Cortex of kidney (tissue), 1 donor: ENCODE results near the gene HDLBP.

Source experiments
- DNase-seq: peaks from one replicate; lab custom pipeline; 2025; lab: John Stamatoyannopoulos, UW

HDLBP gene

DNA sequence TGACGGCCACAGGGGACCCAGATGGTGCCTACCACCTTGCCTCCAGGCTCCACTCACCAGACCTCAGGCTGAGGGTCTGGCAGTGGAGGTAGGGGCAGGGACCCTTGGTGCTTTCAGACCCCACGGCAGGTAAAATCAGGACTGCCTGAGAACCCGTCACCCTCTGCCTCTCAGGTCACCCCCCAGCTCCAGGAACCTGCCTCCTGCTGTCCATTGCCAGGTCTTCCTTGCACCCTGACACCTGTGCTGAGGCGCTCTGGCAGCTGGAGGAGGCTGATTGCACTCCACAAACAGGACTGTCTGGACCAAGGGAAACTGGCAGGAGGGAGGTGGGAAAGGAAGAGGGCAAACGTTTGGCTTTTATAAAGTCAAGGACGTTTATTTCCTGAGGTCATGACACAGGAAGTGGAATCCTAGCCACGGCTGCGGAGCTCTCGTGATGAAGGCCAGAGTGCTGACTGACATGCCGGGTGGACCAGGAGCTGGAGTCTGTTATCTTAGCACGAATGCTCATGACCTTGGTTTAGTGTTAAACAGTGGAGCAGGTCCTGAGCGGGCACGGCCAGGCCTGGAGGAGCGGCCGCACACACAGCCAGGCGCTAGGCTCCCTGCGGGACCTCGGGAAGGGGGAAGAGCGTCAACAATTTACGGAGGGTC lies 86.5 kb downstream of the HDLBP start:
- DNase-seq = no peak

DNA sequence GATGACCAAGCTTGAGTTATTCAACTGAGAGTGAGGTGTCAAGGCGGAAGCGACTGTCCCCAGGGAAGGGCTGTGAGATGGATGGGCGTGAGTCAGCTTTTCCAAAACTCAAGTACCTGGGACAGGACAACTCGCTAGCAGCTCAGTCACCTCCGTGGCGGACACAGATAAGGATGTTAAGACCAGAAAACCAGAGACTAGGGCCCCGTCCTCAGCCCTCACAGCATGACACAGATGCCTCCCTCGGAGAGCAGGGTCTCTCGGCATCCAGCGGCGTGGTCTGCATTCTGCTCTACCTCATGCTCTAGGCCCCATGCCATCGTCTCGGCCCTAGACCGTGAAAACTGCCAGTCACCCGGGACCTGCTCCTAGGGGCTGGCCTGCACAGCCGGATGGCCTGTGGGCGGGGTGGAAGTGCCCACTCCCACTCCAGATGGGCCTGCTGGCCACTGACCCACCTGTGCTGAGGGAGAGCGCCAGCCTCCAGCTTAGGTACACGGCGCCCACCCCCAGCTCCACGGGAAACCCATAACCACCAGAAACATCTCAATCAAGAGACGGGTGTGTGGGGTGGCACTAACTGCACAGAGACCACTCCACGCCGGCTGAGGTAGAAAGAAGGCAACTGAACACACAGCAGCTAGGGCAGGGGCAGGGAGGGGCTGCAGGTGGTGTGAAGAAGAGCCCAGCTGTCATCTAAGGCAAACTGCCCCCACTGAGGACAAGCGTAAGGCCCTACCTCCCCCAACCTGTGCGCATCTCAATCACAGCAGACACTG lies 87.2 kb downstream of the HDLBP start:
- DNase-seq = no peak

DNA sequence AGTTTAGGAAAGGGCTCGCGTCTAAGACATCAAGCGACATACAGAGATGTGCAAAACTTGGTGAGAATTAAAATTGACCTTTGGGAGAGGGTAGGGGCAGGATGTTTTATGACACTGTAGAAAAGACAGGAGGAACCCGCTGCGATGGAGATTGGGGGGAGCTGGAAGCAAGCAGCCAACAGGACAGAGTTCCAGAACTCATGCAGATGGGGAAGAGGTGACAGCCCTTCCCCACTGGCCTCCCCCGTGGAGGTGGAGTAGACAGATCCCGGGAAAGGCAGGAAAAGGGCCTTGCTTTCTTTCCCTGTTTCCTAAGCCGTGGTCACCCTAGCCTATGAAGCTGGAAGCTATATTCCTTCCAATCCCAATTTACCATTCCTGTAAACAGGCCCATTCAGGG lies 87.9 kb downstream of the HDLBP start:
- DNase-seq = no peak

GRCh38 chr2:241226723-241227572 lies 88.5 kb downstream of the HDLBP start:
- no peak for DNase-seq

DNA sequence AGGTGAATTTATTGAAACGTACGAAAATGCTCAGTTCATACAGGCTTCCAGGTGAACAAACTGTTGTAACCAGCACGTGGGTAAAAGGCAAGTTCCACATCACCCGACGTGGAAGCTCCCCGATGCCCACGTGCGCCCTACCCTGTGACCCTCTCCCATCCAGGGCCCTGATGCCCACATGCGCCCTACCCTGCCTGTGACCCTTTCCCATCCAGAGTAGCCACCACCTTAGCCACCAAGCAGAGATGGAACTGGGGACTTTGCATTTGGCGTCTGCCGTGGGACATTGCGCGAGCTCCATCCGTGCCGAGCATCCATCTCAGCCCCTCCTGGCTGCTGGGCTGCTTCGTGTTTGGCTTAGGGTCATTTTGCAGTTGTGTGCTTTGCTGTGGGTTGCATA lies 89.5 kb downstream of the HDLBP start:
- no peak for DNase-seq

DNA sequence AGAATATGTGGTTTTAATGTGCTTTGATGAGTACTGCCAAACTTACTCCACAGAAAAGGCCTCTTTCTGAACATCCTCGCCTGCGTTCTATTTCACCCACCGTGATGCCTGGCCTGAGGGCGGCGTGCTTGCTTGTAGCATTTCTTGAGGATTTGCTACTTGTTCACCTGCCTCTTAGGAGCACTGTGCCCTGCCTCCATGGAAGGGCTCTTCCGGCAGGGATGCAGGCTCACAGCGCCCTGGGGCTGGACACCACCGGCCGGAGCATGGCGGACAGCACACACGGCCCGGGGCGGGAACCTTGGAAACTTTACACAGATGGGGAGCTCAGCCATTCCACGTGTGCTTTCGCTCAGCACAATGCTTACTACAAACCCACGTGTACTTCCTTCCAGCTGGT lies 89.9 kb downstream of the HDLBP start:
- no peak for DNase-seq

- DNase-seq = no peak
Measured at GRCh38 chr2:241224851-241225438, 90.5 kb downstream of the HDLBP start.

GRCh38 chr2:241224018-241224850 lies 91.2 kb downstream of the HDLBP start:
- DNase-seq = no peak

DNA sequence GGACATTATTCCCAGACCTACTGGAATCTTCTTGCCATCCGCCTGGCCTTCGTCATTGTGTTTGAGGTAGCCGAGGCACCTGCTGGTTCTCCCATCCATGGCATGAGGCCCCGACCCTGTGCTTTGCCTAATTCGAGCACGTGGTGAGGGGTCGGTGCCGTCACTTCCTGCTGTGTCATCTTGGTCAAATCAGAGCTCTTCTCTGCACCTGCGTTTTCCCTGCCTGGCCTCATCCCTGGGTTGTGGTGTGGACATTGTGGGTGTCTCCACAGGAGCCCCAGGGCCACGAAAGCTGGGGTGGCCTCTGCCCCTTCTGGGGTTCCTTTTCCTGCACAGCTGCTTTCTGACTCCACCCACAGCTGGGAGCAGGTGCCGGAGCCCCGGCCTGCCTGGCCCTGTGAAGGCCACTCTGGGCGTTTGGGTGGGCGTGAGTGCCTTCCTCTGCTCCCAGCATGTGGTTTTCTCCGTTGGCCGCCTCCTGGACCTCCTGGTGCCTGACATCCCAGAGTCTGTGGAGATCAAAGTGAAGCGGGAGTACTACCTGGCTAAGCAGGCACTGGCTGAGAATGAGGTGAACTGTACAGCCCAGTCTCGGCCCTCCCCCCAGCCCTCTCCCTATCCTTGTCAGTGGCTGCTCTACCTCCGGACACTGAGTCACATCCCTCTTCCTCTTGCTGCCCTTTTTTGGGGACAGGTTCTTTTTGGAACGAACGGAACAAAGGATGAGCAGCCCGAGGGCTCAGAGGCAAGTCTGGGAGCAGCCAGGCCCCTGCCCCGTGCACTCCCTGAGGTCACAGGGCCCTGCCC lies 92.1 kb downstream of the HDLBP start:
- no peak for DNase-seq

DNA sequence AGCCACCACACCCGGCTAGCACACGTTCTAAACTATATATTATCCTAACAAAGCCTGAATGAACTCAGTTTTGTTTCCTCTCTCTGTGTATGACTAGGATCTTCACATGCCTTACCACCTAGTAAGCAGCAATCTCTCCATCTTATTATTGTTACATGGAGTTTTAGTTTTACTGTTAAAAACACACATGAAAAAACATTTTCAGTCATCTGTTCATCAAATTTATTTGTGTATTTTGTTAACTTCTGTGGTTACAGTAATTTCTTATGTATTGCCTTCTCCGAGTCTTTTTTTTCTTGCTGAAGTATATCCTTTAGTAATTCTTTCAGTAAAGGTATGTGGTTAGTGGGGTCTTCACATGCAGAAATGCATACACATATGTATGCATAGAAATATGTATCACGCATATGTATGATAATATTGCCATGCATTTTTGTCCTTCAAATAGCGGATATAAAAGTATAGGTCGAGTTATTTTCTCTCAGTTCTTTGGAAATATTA lies 95.6 kb downstream of the HDLBP start:
- DNase-seq = no peak

DNA sequence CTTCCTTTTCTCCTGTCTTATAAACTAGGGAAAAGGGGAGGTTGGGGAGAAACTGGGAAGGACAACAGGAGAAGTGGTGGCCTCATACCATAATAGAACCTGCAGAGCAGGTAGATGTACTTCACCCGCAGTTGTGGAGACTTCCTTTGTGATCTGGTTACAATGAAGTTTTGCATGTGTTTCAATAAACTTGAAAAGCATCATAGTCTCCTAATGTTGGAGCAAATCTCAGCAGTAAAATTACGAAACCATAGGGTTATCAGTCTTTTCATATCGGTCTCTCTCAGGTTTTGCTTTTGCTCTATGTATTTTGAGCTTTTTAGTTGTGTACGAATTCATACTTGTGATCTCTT lies 96.5 kb downstream of the HDLBP start:
- no peak for DNase-seq

DNA sequence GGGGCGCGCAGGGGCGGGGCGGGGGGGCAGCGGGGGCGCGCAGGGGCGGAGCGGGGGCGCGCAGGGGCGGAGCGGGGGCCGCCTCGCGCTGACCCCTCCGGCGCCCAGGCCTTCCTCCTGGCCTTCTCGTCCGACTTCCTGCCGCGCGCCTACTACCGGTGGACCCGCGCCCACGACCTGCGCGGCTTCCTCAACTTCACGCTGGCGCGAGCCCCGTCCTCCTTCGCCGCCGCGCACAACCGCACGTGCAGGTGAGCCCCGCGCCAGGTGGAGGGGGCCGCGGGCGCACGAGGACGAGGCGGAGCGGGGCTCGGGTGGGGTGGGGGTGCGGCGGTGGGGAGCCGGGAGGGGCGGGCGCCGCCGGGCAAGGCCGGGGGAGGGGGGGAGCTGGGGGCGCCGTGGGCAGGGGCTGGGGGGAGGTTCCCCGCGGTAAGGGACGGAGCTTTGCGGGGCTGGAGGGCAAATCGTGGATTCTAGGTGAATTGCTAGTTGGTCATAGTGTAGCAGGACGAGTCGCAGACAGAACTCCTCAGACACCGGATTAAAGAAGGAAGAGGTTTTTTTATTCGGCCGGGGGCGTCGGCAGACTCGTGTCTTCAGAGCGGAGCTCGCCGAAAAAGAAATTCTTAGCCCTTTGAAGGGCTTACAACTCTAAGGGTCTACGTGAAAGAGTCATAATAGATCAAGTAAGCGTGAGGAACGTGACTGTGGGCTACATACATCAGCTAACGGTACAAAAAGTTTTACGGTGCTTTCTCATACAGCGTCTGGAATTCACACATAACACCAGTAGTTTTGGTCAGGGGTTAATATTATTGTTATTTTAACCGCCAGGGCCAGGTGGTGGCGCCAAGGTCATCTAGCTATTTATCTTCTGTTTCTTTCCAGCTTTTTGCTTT lies 97.1 kb downstream of the HDLBP start:
- no peak for DNase-seq

- DNase-seq = no peak
Measured at GRCh38 chr2:241217320-241218031, 98.0 kb downstream of the HDLBP start.

DNA sequence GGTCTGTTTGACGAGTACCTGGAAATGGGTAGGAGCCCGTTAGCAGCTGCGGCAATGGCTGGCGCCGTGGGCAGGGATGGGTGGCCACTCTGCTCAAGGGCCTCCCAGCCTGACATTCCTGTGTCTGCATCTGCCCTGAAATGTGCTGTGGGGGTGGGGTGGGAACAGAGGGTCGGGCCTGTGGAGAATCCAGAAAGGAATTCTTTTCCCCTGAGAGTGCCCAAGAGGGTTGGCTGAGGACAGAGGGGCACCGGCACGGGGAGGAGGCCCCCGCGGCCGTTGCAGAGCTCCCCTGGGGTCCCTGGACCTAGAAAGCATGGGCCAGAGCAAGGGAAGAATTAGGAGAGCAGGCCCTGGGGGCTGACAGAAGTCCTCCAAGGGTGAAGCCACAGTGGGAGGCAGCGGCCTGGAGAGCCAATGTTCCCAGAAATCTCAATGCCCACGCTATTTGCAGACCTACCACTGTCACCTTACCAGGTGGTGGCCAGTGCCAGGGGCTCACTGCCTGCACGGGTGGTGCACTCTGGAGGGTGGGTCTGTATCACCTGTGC lies 99.2 kb downstream of the HDLBP start:
- DNase-seq = no peak

GRCh38 chr2:241215421-241215820 lies 100.1 kb downstream of the HDLBP start:
- no peak for DNase-seq

GRCh38 chr2:241214766-241215165 lies 100.7 kb downstream of the HDLBP start:
- no peak for DNase-seq

- no peak for DNase-seq
Measured at GRCh38 chr2:241214209-241214608, 101.3 kb downstream of the HDLBP start.

GRCh38 chr2:241213567-241213966 lies 101.9 kb downstream of the HDLBP start:
- DNase-seq = no peak

DNA sequence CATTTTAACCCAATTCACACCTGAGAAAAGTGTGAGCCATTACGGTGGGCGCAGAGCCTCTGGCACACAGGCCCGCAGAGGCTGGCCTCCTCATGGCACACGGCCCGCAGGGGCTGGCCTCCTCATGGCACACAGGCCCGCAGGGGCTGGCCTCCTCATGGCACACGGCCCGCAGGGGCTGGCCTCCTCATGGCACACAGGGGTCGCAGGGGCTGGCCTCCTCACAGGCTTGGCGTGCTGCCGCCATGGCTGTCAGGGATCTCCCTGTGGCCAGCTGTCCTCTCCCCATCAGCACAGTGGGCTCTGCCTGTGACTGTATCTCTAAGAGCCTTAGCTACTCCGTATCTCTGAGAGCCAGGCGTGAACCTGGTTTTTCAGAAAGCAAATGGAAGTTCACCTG lies 102.4 kb downstream of the HDLBP start:
- no peak for DNase-seq
